ENCODE results near the gene FXYD2. TPM values are rescaled to one million over a fixed set of nuclear protein-coding genes. Genes with fewer than 3 reads are reported as not detected.

The FXYD2 gene
- total and polyA plus RNA-seq, 2 donors from 2014 or later, result 2,527 to 9,664 TPM

DNA sequence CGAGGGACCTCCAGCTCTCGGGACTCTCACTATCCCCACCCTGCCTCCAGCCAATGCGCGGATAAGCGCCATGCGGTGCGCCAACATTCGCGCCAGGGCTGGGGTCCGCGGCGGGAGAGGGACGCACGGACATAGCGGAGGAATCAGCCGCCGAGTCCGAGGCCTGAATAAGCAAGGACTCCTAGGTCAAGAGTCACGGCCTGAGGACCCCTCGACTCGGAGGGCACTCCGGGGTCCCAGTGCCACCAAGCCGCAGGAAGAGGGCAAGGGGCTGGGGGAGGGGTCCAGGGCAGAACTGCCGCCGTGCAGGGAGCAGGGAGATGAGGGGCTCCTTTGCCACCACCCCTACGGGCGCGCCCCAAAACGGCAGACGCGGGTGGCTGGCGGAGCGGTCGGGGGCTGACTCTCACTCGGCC, 28.1 kb downstream of the FXYD2 start:
- no peak for TF ChIP-seq CTCF (IDR thresholded peaks at IDR 0.05; ENCODE audit: borderline replicate concordance, extremely low read depth, insufficient read depth)
- Histone ChIP-seq H3K36me3 (ENCODE audit: control insufficient read depth in 2 of 3, insufficient read depth in 3 of 3, low read length in 3 of 3) (no peaks in the 10 kb centered on the region), H3K27ac (ENCODE audit: low read depth in 2 of 2, low read length in 2 of 2) (no peak overlapping the region), H3K9ac (ENCODE audit: low read length in 3 of 3) (no peak overlapping the region), H3K27me3 (ENCODE audit: control insufficient read depth, insufficient read depth, low read length) (peaks cover 24% of the 10 kb centered on the region), H3K4me3 (ENCODE audit: low read length in 3 of 3) (peak overlapping the region in 1 of 3 donors; percentile 43), H3K4me1 (ENCODE audit: control insufficient read depth in 2 of 3, insufficient read depth in 2 of 3, low read depth in 1 of 3, low read length in 3 of 3) (peaks cover 0 to 11% (median 0%) of the 10 kb centered on the region in 3 donors), H3K9me3 (ENCODE audit: control insufficient read depth in 2 of 3, insufficient read depth in 1 of 3, low read length in 3 of 3) (no peaks in the 10 kb centered on the region)
- intact Hi-C loops (cut with DNase I), result no loop called here
- DNase-seq (peak in 1 of 5 donors; percentile 57), FAIRE-seq (no peak)

DNA sequence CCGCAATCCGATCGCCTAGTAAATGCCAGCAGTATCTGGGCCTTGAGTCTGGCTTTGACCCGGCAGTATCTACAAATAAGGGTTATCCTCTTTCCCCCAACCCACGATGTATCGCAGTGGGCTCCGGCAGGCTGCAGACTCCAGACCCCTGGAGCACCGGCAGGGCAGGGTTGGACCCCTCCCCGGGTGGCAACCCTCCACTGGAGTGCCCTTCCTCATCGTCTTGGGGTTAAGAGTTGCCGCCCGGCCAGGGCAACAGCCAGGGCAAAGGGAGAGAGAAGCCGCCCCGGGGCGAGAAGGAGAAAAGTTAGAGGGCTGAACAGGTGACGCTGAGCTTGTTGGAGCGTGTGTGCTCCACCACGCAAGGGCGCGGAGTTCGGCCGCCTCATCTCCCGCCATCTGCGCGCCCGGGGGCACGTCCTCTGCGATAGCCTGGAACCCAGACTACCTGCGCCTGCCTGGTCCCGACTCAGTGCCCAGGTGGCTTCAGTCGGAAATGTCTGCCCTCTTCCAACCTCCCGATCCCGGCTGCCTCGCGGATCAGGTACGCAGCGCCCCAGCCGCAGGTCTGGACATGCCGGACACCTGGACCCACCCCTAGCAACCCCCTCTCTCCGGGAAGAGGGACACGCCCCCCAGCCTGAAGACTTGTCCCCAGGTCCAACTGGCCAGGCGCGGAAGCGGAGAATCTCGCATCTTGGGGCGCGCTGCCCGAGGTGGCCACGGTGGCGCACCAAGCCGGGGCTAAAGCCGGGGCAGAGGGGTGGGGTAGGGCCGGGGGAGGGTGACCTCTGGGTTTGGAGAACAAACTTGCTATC, 28.7 kb downstream of the FXYD2 start:
- no peak overlapping the region for H3K27ac ChIP-seq (ENCODE audit: low read depth in 2 of 2, low read length in 2 of 2)
- no peak for TF ChIP-seq CTCF (IDR thresholded peaks at IDR 0.05; ENCODE audit: borderline replicate concordance, extremely low read depth, insufficient read depth)
- H3K4me3 ChIP-seq (ENCODE audit: low read length in 3 of 3), result peak overlapping the region in 1 of 3 donors; percentile 43
- DNase-seq (peak in 4 of 5 donors; percentile 26 to 83 (median 54)), FAIRE-seq (no peak)
- peaks cover 24% of the 10 kb centered on the region for H3K27me3 ChIP-seq (ENCODE audit: control insufficient read depth, insufficient read depth, low read length)
- no peak overlapping the region for H3K9ac ChIP-seq (ENCODE audit: low read length in 3 of 3)
- no peaks in the 10 kb centered on the region for H3K9me3 ChIP-seq (ENCODE audit: control insufficient read depth in 2 of 3, insufficient read depth in 1 of 3, low read length in 3 of 3)
- H3K4me1 ChIP-seq (ENCODE audit: control insufficient read depth in 2 of 3, insufficient read depth in 2 of 3, low read depth in 1 of 3, low read length in 3 of 3), result peaks cover 0 to 11% (median 0%) of the 10 kb centered on the region in 3 donors
- no peaks in the 10 kb centered on the region for H3K36me3 ChIP-seq (ENCODE audit: control insufficient read depth in 2 of 3, insufficient read depth in 3 of 3, low read length in 3 of 3)
- intact Hi-C loops (cut with DNase I), result no loop called here

DNA sequence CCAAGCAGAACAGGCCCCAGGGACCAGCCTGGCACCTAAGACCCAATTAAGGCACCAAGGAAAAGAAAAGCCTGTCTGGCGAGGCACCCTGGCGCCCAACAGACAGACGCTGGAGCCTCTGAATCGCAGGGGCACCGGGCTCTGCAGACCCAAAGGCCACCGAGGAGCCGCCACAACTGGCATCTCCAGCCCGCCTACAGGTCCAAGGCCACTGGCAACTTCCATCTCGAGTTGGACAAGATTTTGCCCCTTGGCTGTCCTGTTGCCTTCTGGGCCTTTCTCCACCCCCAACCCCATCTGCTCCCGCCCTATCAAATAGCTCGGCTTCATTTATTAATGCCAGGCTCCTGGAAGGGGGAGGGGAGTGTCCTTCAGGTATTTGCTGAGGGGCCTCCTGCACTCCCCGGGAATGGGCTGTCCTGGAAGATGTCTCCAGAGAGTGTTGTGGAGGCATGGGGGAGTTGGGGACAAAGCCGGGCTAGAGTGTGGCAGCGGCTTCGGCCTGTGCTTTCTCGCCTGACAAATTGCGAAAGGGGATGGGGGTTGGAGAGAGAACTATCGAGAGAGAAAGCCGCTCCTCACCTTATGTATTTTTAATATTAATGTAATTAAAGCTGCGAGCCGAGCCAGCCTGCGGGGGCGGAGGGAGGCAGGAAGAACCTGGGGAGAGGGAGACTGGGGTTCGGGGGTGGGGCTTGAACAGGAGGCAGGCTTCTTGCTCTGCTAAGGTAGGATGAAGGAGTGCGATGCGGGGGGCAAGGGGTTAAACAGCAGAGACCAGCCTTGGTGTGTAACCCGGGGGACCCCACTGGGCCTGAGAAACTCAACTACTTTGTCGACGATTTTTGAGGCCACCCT, 29.5 kb downstream of the FXYD2 start:
- no peak for TF ChIP-seq CTCF (IDR thresholded peaks at IDR 0.05; ENCODE audit: borderline replicate concordance, extremely low read depth, insufficient read depth)
- Histone ChIP-seq H3K4me1 (ENCODE audit: control insufficient read depth in 2 of 3, insufficient read depth in 2 of 3, low read depth in 1 of 3, low read length in 3 of 3) (peaks cover 0 to 11% (median 0%) of the 10 kb centered on the region in 3 donors), H3K4me3 (ENCODE audit: low read length in 3 of 3) (no peak overlapping the region), H3K9ac (ENCODE audit: low read length in 3 of 3) (no peak overlapping the region), H3K9me3 (ENCODE audit: control insufficient read depth in 2 of 3, insufficient read depth in 1 of 3, low read length in 3 of 3) (no peaks in the 10 kb centered on the region), H3K27ac (ENCODE audit: low read depth in 2 of 2, low read length in 2 of 2) (no peak overlapping the region), H3K27me3 (ENCODE audit: control insufficient read depth, insufficient read depth, low read length) (peaks cover 24% of the 10 kb centered on the region), H3K36me3 (ENCODE audit: control insufficient read depth in 2 of 3, insufficient read depth in 3 of 3, low read length in 3 of 3) (no peaks in the 10 kb centered on the region)
- intact Hi-C loops (cut with DNase I), result no loop called here
- FAIRE-seq (no peak), DNase-seq (peak in 1 of 5 donors; percentile 63)

Data from kidney (tissue), 14 donors.